CD14-positive monocyte (primary cell): ENCODE data around the gene TGFB2. TPM values are rescaled to one million over a fixed set of nuclear protein-coding genes. Genes with fewer than 3 reads are reported as not detected.

Experiments used
- DNase-seq, 3 donors: peaks; one replicate each; pipeline ENCODE4 v3.0.0-alpha.2; 2011 to 2022
- H2AFZ ChIP-seq: 2 replicates; pipeline ENCODE4 v1.6.0; 2012; ENCODE audit warnings: mild to moderate bottlenecking, low read depth, low read length, inconsistent platforms; ENCODE audit not compliant: insufficient read depth, poor library complexity, severe bottlenecking
- H3K27ac ChIP-seq, 2 donors: 1 replicate in 1 of 2; 2 replicates in 1 of 2; pipeline ENCODE4 v1.5.1; 2012 to 2013; ENCODE audit warnings: low read length in 2 of 2, control low read depth in 1 of 2, inconsistent platforms in 1 of 2, low read depth in 1 of 2, mild to moderate bottlenecking in 1 of 2
- H3K27me3 ChIP-seq, 2 donors: one replicate each; pipeline versions ENCODE4 v1.6.0 to v1.6.1; 2011 to 2013; ENCODE audit warnings: low read length in 2 of 2; ENCODE audit not compliant: control insufficient read depth in 2 of 2, insufficient read depth in 2 of 2
- H3K36me3 ChIP-seq, 2 donors: replicated peaks in 1 of 2; 1 replicate in 1 of 2; 2 replicates in 1 of 2; pipeline versions ENCODE4 v1.5.1 to v1.6.1; 2012 to 2013; ENCODE audit warnings: low read length in 2 of 2, control low read depth in 1 of 2, inconsistent platforms in 1 of 2, mild to moderate bottlenecking in 1 of 2; ENCODE audit not compliant: insufficient read depth in 2 of 2, control insufficient read depth in 1 of 2
- H3K4me1 ChIP-seq, 2 donors: 1 replicate in 1 of 2; 2 replicates in 1 of 2; pipeline versions ENCODE4 v1.5.1 to v1.6.1; 2012 to 2013; ENCODE audit warnings: low read length in 2 of 2, control low read depth in 1 of 2, inconsistent platforms in 1 of 2, mild to moderate bottlenecking in 1 of 2, moderate library complexity in 1 of 2; ENCODE audit not compliant: insufficient read depth in 2 of 2, control insufficient read depth in 1 of 2
- H3K4me2 ChIP-seq: replicated peaks from 2 replicates; pipeline ENCODE3; 2012; ENCODE audit warnings: low read length, moderate library complexity, mild to moderate bottlenecking; ENCODE audit not compliant: poor library complexity, severe bottlenecking; ENCODE audit errors: extremely low read depth
- H3K4me3 ChIP-seq, 3 experiments: fragments of 200-600 bp in 1 of 3; sonication (generic) in 1 of 3; replicated peaks in 1 of 3; 1 replicate in 2 of 3; 2 replicates in 1 of 3; pipeline ENCODE4 v1.5.1; 2011 to 2013; ENCODE audit warnings: low read length in 3 of 3, mild to moderate bottlenecking in 3 of 3, control low read depth in 2 of 3, low read depth in 2 of 3, inconsistent platforms in 1 of 3, moderate library complexity in 1 of 3
- H3K79me2 ChIP-seq: 2 replicates; pipeline ENCODE4 v1.6.0; 2012; ENCODE audit warnings: mild to moderate bottlenecking, control low read depth, inconsistent platforms, low read length, moderate library complexity; ENCODE audit not compliant: insufficient read depth
- H3K9ac ChIP-seq: 2 replicates; pipeline ENCODE4 v1.6.0; 2017; ENCODE audit warnings: low read length, mild to moderate bottlenecking; ENCODE audit not compliant: insufficient read depth, poor library complexity, severe bottlenecking
- H3K9me3 ChIP-seq, 2 donors: replicated peaks in 1 of 2; 1 replicate in 1 of 2; 2 replicates in 1 of 2; pipeline versions ENCODE4 v1.5.1 to v1.6.1; 2012 to 2013; ENCODE audit warnings: low read length in 2 of 2, control low read depth in 1 of 2; ENCODE audit not compliant: control insufficient read depth in 1 of 2, insufficient read depth in 1 of 2
- H4K20me1 ChIP-seq: 2 replicates; pipeline ENCODE4 v1.6.0; 2012; ENCODE audit warnings: mild to moderate bottlenecking, low read length, control low read depth, moderate library complexity; ENCODE audit not compliant: insufficient read depth
- H3K27ac Mint-ChIP-seq, 7 donors: one replicate each; pipeline ENCODE4 v1.8.0; 2020; ENCODE audit warnings: mild to moderate bottlenecking in 7 of 7, mixed read lengths in 7 of 7, moderate library complexity in 6 of 7, inconsistent platforms in 2 of 7
- H3K27me3 Mint-ChIP-seq, 3 donors: one replicate each; pipeline ENCODE4 v1.8.0; 2021 to 2022; ENCODE audit warnings: low read depth in 3 of 3, mild to moderate bottlenecking in 3 of 3, mixed read lengths in 3 of 3, moderate library complexity in 3 of 3, inconsistent platforms in 1 of 3
- H3K36me3 Mint-ChIP-seq, 2 donors: one replicate each; pipeline ENCODE4 v1.8.0; 2020; ENCODE audit warnings: mixed read lengths in 2 of 2, inconsistent platforms in 1 of 2, mild to moderate bottlenecking in 1 of 2
- H3K4me1 Mint-ChIP-seq: one replicate; pipeline ENCODE4 v1.8.0; 2020; ENCODE audit warnings: mild to moderate bottlenecking, mixed read lengths
- H3K4me3 Mint-ChIP-seq, 2 donors: one replicate each; pipeline ENCODE4 v1.8.0; 2020; ENCODE audit warnings: mild to moderate bottlenecking in 2 of 2, mixed read lengths in 2 of 2, moderate library complexity in 1 of 2
- H3K9me3 Mint-ChIP-seq, 7 donors: one replicate each; pipeline ENCODE4 v1.8.0; 2020 to 2022; ENCODE audit warnings: mixed read lengths in 7 of 7, mild to moderate bottlenecking in 6 of 7, moderate library complexity in 6 of 7, inconsistent platforms in 2 of 7
- CTCF ChIP-seq: fragments of 200-600 bp; IDR thresholded peaks from one replicate; pipeline ENCODE4 v1.8.0; 2022; ENCODE audit warnings: antibody characterized with exemption, mild to moderate bottlenecking
- WGBS: methylation state at CpG from one replicate; pipeline ENCODE4 v1.1.5; 2013; ENCODE audit warnings: missing lambda C conversion rate; ENCODE audit not compliant: insufficient coverage; 5-methylcytosine and 5-hydroxymethylcytosine counted together
- intact Hi-C, 2 donors: fragments of 100-400 bp; cut with micrococcal nuclease; formaldehyde crosslinking; loops; one replicate each; pipeline versions ENCODE4 v1.15.0 to v1.15.1; 2023
- polyA plus RNA-seq, 3 donors: library from polyadenylated mRNA; depleted of rRNA in 1 of 3; unstranded in 2 of 3; stranded (reverse) in 1 of 3; fragments of 300-500 nt in 2 of 3; fragments of >200 nt in 1 of 3; fragmentation: Illumina TruSeq in 2 of 3; gene quantifications; 1 replicate in 2 of 3; 2 replicates in 1 of 3; pipeline ENCODE4 v1.2.3, GENCODE V29; 2012 to 2021

Gene TGFB2
- polyA plus RNA-seq, 3 donors: 0.01 TPM; not detected in 2

GRCh38 chr1:218383681-218384080 lies 38.5 kb downstream of the TGFB2 start:
- Histone ChIP-seq H2AFZ (no peak overlapping the region), H3K27me3 (peaks cover 52 to 56% of the 10 kb centered on the region in 2 donors), H3K36me3 (no peaks in the 10 kb centered on the region), H3K79me2 (no peaks in the 10 kb centered on the region), H3K4me2 (no peak overlapping the region), H3K4me1 (no peaks in the 10 kb centered on the region), H3K4me3 (no peak overlapping the region), H3K9ac (no peak overlapping the region), H3K27ac (no peak overlapping the region), H3K9me3 (no peaks in the 10 kb centered on the region), H4K20me1 (no peaks in the 10 kb centered on the region)
- WGBS: 83% methylated on average over 2 of the region's 8 CpGs
- Mint-ChIP-seq H3K9me3 (no peaks in the 10 kb centered on the region), H3K4me1 (no peaks in the 10 kb centered on the region), H3K36me3 (no peaks in the 10 kb centered on the region), H3K27me3 (peaks cover 49 to 78% (median 71%) of the 10 kb centered on the region in 3 donors), H3K27ac (no peak overlapping the region), H3K4me3 (no peak overlapping the region)
- DNase-seq: no peak
- intact Hi-C loops: no loop called here
- no peak for TF ChIP-seq CTCF

- Mint-ChIP-seq H3K4me3 (peak overlapping the region in 1 of 2 donors; percentile 7), H3K27me3 (peaks cover 50 to 72% (median 62%) of the 10 kb centered on the region in 3 donors), H3K36me3 (no peaks in the 10 kb centered on the region), H3K27ac (no peak overlapping the region), H3K9me3 (no peaks in the 10 kb centered on the region), H3K4me1 (no peaks in the 10 kb centered on the region)
- Histone ChIP-seq H2AFZ (no peak overlapping the region), H3K79me2 (no peaks in the 10 kb centered on the region), H3K4me2 (no peak overlapping the region), H3K27me3 (peaks cover 50 to 57% of the 10 kb centered on the region in 2 donors), H3K27ac (no peak overlapping the region), H3K9ac (no peak overlapping the region), H3K4me3 (no peak overlapping the region), H4K20me1 (no peaks in the 10 kb centered on the region), H3K4me1 (no peaks in the 10 kb centered on the region), H3K9me3 (no peaks in the 10 kb centered on the region), H3K36me3 (no peaks in the 10 kb centered on the region)
- intact Hi-C loops: no loop called here
- WGBS: 100% methylated on average over 3 of the region's 6 CpGs
- TF ChIP-seq CTCF: no peak
- no peak for DNase-seq
Measured at GRCh38 chr1:218384581-218384993, 39.5 kb downstream of the TGFB2 start.
